CD4-positive, alpha-beta T cell treated with Interleukin-15 for 4 hours (primary cell): ENCODE data around the gene CPN1.
"Not testable (repeated sequence)": the region's sequence is repeated elsewhere in the genome, so short reads cannot be mapped to it uniquely, and the experiment has no call there.

Experiments
- DNase-seq: peaks from one replicate; pipeline ENCODE4 v3.0.0-alpha.2; 2020; ENCODE audit warnings: low spot score

Gene CPN1

GRCh38 chr10:100081075-100082001 lies at the start of gene CPN1:
Gene CPN1 (minus strand): TSS chr10:100081869. CDS start chr10:100081625, 244 bp downstream.
- no peak for DNase-seq

DNA sequence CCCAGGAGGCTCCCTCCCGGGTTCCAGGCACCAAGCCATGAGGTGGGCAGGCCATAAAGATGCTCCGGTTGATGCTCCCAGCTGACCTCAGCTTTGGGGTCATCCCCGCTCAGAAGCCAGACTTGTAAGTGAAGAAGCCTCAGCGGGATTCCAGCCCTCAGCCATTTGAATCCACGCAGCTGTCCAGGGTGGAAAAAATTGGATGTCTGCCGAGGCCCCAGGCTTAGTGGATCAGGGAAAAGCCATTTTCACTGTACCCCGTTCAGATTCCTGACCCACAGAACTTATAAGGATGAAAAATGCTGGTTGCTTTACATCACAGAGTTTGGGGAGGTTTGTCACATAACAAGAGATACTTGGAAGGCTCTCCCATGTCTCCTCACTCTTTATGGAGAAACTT lies 49.2 kb upstream of the CPN1 start:
- no peak for DNase-seq

- no peak for DNase-seq
These were observed 47.8 kb upstream of the CPN1 start for GRCh38 chr10:100129424-100129823.

GRCh38 chr10:100128951-100129350 lies 47.3 kb upstream of the CPN1 start:
- DNase-seq, result no peak

GRCh38 chr10:100125335-100125734 lies 43.7 kb upstream of the CPN1 start:
- DNase-seq, result not testable (repeated sequence)

- DNase-seq, result no peak
These were observed 42.4 kb upstream of the CPN1 start for GRCh38 chr10:100124097-100124496.

DNA sequence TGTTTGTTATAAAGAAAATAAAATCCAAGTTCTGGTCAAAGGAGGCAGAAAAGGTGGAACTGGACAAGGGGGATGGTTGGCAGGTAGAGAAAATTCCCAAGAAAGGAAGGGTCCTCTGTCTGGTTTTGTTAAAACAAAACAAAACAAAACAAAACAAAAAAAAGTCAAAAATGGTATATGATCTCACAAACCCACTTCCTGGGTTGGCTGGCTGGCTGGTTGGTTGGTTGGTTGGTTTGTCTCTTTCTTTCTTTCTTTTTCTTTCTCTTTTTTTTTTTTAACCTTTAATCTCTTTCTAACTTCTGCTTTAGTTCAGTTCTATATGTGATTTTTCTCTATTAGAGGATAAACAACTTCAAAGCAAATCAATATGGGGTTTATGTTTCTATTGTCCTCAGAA lies 41.1 kb upstream of the CPN1 start:
- no peak for DNase-seq

DNA sequence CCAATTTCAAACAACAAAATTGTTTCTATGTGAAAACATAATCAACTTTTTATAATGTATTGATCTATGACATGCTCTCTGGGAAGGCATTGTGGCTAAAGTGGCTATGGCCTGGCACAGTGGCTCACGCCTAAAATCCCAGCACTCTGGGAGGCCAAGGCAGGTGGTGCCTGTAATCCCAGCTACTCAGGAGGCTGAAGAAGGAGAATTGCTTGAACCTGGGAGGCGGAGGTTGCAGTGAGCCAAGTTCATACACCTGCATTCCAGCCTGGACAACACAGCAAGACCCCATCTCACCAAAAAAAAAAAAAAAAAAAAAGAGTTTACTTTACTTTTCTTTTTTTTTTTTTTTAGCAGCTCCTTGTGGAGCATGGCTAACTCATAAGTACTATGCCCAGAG lies 38.9 kb upstream of the CPN1 start:
- no peak for DNase-seq

DNA sequence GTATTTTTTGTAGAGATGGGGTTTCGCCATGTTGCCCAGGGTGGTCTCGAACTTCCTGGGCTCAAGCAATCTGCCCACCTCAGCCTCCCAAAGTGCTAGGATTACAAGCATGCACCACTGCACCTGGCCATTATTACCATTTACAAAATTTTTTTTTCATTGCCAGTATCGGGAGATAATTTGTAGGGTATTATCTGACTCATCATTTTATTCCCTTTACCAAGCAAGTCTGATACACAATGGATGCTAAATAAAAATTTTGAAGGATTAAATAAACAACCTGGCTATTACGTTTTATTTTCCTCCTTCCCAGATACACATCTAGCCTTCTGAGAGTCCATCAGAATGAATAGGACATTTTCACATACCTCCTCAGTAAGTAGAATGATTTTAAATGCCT lies 38.1 kb upstream of the CPN1 start:
- no peak for DNase-seq

GRCh38 chr10:100114976-100115770 lies 33.5 kb upstream of the CPN1 start:
- DNase-seq, result no peak

DNA sequence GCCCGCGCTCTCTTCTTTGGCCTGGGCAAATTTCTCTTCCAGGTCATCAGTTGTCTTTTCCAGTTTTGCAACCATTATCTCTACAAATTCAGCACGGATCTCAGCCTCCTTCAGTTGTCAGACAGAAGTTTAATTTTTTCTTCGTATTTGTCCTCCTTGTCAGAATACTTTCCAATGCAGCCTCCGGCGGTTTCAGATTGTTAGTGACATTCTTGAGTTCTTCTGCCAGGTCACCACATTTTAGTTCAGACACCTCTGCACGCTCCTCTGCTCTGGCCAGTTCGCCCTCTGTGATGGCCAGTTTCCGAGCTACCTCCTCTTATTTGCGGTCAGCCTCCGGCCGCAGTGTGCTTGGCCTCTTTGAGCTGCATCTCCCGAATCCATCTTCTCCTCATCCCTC lies 32.8 kb upstream of the CPN1 start:
- no peak for DNase-seq

DNA sequence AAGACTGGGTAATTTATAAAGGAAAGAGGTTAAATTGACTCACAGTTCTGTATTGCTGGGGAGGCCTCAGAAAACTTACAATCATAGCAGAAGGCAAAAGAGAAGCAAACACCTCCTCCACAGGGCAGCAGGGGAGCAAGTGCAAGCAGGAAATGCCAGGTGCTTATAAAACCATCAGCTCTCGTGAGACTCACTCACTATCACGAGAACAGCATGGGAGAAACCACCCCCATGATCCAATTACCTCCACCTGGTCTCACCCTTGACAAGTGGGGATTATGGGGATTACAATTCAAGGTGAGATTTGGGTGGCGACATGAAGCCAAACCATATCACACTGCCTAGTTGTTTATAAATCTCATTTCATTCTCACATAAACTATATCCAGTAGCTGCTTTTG lies 28.0 kb upstream of the CPN1 start:
- DNase-seq, result no peak

GRCh38 chr10:100106865-100107264 lies 25.2 kb upstream of the CPN1 start:
- no peak for DNase-seq

DNA sequence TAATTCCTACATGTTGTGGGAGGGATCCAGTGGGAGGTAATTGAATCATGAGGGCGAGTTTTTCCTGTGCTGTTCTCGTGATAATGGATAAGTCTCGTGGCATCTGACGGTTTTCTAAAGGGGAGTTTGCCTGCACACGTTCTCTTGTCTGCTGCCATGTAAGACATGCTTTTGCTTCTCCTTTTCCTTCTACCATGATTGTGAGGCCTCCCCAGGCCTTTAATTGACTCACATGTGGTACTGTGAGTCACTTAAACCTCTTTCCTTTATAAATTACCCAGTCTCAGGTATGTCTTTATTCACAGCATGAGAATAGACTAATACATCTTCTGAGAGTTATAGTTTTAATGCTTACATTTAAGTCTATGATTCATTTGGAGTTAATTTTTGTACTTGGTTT lies 22.6 kb upstream of the CPN1 start:
- no peak for DNase-seq

- DNase-seq, result no peak
These were observed 21.9 kb upstream of the CPN1 start for GRCh38 chr10:100103581-100103980.

DNA sequence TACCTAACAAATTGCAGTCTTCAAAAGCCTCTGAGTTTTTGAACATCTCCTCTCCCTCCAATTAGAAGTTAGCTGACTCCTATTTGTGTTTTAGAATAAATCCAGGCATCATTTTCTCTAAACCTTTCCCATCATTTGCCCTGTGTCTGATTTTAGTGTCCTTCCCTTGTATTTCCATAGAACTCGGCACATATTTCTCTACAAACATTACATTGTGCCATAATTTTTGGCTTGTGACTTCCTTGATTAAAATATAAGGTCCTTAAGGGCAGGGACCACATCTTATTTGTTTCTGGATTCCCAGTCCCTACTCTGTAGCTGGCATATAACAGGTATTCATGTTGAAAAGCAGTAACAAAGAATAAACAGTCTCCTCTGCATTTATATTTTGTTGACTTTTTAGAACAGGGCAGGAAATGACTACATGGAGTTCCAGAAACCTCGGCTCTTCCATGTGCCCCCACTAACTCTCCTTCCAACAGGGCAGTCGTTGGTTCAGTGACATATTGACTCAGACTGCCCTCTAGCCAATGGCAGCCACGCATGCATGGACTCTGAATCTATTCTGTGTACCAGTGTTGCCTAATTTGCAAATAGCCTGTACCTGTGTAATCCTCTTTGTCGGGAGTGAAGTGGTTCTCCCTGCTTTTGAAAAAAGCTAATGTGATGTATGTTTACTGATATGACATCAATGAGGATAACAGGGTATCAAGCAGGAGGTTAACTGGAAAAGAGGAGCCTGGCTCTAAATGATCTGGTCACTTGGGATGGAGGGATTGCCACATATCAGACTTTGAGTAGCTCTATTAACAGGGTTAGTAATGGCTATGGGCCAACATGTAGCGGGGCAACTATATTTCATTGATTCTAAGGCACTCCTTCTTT lies 19.8 kb upstream of the CPN1 start:
- DNase-seq, result no peak

DNA sequence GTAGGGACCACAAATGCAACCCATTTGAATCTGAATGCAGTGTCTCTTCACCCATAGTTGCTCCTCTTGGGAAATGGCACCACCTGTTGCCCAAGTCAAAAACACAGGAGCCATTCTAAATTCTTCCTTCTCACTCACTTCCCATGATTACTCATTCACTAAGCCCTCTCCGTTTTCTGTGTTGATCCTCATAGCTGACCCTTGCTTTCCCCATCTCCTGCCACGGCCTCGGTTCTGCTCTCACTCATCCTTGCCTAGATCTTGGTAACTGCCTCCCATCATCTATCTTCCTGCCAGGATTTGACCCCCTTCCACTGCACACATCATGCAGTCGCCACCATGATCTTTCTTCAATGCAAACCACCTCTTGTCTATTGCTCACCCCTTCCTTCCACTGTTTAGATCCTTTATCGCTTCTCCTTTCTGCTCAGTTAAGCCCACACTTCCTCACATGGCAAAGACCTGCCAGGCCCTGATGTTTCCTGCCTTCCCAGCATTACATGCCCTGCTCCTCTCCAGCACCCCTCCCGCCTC lies 19.0 kb upstream of the CPN1 start:
- DNase-seq, result no peak

DNA sequence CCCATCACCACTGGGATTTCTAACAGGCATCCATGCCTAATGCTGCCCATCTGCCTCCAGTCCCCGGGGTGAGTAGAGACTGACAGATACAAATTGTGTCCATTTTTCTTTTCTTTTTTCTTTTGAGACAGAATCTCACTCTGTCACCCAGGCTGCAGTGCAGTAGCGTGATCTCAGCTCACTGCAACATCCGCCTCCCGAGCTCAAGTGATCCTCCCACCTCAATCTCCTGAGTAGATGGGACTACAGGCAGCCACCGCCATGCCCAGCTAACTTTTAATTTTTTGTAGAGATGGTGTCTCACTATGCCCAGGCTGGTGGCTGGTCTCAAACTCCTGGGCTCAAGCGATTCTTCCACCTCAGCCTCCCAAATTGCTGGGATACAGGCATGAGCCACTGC lies 7.6 kb upstream of the CPN1 start:
- DNase-seq, result no peak

GRCh38 chr10:100086708-100087107 lies 5.0 kb upstream of the CPN1 start:
- not testable (repeated sequence) for DNase-seq

GRCh38 chr10:100085596-100085995 lies 3.9 kb upstream of the CPN1 start:
- DNase-seq, result no peak

DNA sequence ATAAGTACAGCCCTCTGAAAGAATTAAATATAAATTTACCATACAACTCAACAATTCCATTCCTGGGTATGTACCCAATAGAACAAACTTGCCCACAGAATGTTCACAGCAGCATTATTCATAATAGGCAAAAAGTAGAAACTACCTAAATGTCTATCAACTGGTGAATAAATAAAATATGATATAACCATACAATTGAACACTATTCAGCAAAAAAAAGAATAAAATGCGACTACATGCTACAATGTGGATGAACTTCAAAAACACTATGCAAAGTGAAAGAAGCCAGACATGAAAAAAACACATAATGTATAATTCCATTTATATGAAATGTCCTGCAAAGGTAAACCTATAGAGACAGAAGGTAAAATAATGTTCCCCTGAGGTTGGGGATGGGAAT lies 2.0 kb upstream of the CPN1 start:
- no peak for DNase-seq

- not testable (repeated sequence) for DNase-seq
These were observed 607 bp upstream of the CPN1 start for GRCh38 chr10:100082276-100082675.
